ENCODE data around the gene SLC29A3. TPM values are rescaled to one million over a fixed set of nuclear protein-coding genes. Genes with fewer than 3 reads are reported as not detected.

SLC29A3 gene
- polyA plus RNA-seq, 3 donors = 2.6 to 4.1 (median 2.9) TPM

DNA sequence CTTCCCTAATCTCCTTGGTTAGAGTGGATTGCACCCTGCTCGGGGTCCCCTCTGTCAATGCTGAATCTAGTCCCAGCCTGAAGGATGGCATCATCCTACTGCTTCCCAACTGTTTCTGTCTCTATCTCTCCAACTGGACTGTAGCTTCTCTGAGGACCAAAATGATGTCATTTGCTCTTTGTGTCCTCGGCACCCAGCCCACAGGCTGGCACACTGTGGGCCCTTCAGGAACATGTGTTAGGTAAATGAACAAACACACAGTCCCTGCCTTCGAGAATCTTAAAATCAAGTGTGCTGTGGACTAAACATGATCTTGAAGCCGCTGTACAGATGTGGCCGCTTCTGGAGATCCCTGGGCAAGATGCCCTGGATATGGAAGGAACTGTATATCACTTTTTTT lies 72.6 kb downstream of the SLC29A3 start:
- H3K27ac ChIP-seq (ENCODE audit: low read depth, low read length) = no peak overlapping the region
- 77 to 89% (median 79%) methylated on average over 5 of the region's 5 CpGs for WGBS, 3 donors

DNA sequence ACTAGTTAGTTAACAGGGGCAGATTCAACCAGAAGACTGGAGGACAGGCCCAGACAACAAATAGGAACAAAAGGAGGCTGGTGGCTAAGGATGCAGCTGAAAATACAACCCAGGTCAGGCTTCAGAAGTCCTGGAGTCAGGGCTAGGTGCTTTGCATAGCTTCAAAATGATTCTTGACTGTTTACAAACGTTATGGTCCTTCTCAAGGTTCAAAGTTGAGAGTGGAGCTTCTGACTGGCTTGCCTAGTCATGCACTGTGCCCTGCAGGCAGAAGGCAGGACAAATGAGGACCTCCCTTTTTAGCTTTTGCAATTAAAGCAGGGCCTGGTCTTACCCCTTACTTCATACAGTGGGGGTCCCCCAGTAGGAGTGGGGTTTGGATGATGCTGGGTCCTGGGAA lies 73.2 kb downstream of the SLC29A3 start:
- WGBS, 3 donors = 30 to 39% (median 32%) methylated on average over 1 of the region's 1 CpG
- no peak overlapping the region for H3K27ac ChIP-seq (ENCODE audit: low read depth, low read length)

DNA sequence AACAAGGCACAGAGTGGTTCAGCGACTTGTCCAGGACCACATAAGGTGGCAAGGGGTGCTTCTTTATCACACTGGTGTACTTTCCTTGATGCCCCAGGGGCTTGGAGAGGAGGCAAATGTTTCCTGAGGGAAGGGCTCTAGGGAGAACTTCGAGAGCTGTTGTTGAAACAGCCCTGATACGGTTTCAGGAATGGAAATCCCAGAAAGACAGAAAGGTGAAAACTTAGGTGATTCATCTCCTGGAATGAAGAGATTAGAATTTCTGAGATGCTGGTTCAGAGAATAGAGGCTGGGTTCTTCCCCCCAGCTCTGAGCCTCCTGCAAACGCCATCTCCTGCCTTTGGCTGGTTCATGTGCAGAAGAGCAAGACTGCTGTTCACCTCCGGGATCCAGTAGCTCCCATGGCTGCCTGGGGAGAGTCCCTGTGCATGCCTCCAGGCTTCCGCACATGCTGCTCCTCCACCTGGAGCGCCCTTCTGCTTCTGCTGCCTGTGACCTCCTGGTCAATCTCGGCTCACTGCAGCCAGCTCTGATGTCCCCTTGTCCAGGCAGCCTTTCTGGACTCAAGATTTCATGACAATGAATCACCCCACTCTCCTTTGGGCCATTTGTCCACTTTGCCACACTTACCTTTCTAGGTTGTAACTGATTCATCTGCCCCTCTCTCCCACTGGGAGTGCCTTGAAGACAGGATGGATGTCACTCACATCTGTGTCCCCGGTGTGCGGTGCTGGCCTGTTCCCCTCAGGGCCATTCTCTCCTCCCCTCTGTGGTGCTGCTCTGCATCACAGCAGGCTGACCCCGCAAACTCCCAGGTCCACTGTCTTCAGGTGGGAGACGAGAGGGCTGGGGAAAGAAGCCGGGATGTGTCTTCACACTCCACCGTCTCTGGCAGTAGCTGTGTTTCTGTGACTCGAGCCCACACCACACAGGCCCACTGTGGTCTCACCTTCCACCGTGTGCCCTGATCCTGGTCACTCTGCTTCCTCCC lies 74.0 kb downstream of the SLC29A3 start:
- H3K27ac ChIP-seq (ENCODE audit: low read depth, low read length) = no peak overlapping the region
- WGBS, 3 donors = 73 to 89% (median 84%) methylated on average over 16 of the region's 16 CpGs

DNA sequence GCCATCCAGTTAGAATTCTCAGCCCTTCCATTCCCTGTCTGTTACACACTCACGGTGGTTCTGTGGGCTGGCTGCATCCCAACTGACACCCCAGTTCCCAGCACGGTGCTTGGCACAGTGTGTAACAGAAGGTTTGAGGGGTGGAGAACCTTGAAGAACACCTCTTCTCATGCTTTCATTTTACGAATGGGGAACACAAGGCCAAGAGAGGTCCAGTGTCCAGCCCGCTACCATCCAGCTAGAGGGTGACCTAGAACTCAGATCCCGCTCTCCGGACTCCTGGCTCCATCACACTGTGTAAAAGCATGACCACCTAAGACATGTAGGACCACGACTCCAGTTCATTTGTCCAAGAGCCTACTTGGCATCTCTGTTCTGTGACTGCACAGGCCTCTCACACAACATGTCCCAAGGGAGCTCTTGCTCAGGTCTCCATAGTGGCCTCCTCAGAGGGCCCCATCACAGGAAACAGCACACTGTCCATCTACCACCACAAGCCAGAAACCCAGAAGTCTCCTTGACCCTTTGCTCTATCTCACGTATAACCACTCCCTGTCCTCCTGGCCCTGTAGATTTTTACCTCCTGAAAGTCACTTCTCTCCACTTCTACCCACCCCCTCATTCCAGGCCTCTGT lies 74.9 kb downstream of the SLC29A3 start:
- WGBS, 3 donors = 89 to 93% (median 90%) methylated on average over 8 of the region's 8 CpGs
- H3K27ac ChIP-seq (ENCODE audit: low read depth, low read length) = no peak overlapping the region

DNA sequence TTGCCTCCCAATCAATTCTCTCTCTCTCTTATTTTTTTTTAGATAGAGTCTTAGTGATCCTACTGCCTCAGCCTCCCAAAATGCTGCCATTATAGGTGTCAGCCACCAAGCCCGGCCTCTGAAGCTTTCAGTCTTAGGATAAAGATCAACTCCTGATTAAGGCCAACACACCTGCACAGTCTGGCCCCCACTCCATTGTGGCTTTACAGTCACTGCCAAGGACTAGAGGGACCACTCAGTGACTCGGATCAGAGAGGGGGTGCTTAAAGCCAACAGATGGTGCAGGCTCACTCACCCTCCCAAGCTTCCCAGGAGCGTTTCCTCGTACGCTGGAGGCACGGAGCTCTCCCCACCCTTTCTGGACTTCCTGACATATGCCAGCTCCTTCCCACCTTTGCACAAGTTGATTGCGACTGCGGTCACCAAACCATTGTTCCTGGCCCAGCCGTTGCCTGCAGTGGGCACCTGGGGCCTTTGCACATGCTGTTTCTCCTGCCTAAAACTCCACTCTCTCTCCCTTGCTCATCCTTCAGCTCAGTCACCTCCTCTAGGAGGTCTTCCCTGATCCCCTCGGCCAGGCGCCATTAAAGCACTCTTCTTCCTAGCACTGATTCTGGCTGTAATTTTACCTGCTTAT lies 76.0 kb downstream of the SLC29A3 start:
- H3K27ac ChIP-seq (ENCODE audit: low read depth, low read length) = no peak overlapping the region
- 91 to 94% (median 91%) methylated on average over 11 of the region's 11 CpGs for WGBS, 3 donors

DNA sequence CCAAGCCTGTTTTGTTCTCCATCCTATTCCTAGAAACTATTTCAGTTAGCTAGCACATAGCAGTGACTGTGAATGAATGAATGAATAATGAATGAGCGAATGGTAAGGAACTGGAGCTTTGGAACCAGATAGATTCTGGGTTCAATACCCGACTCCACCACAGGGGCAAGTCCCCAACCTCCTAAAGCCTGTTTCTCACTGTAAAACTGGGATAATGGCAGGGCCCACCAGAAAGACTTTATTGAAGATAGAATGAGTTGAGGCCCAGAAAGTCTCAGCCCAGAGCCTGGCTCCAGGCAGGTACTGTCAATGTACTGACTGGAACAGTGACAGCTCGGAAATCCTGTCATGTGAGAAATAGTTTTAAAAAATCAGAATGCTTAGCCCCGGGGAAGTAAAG lies 76.6 kb downstream of the SLC29A3 start:
- 85 to 91% (median 89%) methylated on average over 4 of the region's 4 CpGs for WGBS, 3 donors
- H3K27ac ChIP-seq (ENCODE audit: low read depth, low read length) = no peak overlapping the region

DNA sequence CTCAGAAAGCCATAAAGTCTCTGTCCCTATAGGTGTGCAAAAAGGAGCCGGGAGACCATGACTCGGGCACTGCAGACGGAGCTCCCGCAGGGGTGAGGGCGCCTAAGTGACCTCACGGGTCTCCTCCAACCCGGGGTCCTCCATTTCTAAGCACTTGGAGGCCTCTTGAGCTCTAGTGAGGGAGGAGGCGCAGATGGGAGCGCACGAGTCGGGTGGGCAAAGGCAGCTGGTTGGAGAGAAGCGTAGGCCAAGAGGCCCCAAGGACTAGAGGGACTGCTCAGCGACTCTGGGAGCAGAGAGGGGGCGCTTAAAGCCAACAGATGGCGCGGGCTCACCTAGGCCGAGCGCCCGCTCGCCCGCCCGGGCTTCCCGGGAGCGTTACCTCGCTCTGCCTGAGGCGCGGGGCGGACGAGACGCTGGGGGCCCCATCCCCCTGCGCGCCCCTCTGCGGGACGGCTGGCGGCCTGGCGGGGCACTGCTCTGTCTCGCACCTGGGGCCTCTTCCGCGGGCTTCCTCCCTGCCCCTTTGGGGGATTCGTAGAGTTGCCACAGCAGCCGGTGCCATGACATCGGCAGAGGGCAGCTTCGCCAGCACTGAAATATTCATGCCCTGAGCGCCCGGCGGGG lies 77.1 kb downstream of the SLC29A3 start:
- no peak overlapping the region for H3K27ac ChIP-seq (ENCODE audit: low read depth, low read length)
- WGBS, 3 donors = 16 to 30% (median 19%) methylated on average over 29 to 46 of the region's 46 CpGs

DNA sequence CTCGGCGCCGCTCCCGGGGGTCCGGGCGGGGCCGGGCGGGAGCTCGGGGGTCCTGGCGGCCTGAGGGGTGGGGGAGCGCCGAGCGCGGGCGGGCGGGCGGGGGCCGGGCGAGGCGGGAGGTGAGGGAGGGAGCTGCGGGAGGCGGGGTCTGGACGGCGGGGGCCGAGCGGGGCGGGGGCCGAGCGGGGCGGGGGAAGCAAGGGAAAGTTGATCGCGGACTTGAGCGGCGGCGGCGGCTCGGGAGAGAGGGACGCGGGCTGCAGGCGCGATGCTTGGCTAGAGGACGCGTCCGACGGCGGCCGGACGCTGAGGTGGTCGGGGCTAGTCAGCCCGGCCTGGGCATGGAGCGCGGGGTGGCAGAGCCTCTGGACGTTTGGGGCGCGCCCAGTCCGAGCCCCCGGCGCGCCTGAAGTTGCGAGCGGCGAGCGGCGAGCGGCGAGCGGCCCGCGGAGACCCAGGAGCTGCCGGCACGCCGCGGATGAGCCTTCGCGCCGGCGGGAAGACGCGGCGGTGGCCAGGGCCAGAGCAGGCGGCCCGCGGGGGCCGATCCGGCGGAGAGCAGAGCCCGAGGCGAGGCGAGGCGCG lies 77.7 kb downstream of the SLC29A3 start, which contains the start of gene CDH23:
TSS of gene CDH23 (plus strand) at position 210 of the 585 bp plus-strand sequence. CDS start 42,912 bp downstream, outside the sequence.
- H3K27ac ChIP-seq (ENCODE audit: low read depth, low read length) = no peak within 1 kb of the TSS
- 0 to 1% (median 0%) methylated on average over 44 to 86 of the region's 91 CpGs for WGBS, 3 donors

DNA sequence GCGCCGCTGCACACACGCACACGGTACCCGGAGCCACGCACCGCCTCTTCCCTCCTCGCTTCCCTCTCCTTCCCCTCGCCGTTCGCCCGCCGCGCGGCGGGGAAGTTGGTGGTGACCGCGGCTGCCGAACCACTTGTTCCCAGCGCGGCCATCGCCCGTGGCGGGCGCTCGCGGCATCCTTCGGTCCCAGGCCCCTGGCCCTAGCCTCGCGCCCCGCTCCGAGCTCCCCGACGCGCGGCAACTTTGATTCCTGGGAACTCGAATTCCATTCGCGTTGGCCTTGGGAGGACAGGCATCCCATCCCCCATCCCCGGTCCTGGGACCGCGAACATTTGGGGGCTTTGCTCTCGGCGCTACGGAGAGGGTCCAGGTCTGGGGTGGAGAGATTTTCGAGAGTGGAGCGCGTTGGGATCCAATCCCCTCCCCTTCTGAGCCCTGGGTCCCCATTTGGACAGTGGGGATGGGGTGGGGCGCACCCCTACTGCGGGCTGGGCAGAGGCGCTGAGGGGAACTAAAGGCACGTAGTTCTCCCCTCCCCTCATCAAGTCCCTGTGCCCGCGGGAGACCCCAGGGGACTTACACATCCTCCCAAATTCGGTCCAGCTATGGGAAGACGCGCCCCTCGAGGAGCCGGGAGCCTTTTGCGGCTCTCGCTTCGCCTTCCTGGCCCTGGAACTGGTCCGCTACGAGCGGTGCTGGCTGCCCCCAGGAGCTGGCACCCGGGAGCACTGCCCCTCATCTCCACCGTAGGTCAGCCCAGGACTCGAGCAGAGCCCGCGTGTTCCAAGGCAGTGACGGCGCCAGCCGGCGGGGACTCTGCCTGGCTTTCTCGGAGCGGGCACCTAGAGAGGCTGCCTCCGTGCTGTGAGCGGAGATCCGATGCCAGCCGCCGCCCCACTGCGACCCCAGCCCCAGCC lies 78.5 kb downstream of the SLC29A3 start:
- H3K27ac ChIP-seq (ENCODE audit: low read depth, low read length) = no peak overlapping the region
- WGBS, 3 donors = 1 to 2% (median 1%) methylated on average over 65 to 82 of the region's 82 CpGs

DNA sequence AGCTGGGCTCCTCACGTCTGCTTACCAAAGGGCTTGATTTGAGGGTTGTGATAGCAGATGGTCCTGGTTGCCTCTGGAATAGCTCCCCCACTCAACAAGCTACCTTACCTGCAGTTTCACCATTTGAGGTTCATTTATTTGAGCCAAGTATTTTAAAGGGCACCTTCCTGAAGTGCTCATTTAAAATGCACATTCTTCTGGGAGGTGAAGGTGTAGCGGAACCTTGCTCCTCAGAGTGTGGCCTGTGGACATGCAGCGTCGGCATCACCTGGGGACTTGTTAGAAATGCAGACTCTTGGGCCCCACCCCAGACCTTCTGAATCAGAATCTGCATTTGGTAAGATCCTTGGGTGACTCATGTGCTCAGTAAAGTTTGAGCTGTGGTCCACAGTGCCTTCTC lies 79.9 kb downstream of the SLC29A3 start:
- 72 to 87% (median 80%) methylated on average over 4 of the region's 4 CpGs for WGBS, 3 donors
- no peak overlapping the region for H3K27ac ChIP-seq (ENCODE audit: low read depth, low read length)

DNA sequence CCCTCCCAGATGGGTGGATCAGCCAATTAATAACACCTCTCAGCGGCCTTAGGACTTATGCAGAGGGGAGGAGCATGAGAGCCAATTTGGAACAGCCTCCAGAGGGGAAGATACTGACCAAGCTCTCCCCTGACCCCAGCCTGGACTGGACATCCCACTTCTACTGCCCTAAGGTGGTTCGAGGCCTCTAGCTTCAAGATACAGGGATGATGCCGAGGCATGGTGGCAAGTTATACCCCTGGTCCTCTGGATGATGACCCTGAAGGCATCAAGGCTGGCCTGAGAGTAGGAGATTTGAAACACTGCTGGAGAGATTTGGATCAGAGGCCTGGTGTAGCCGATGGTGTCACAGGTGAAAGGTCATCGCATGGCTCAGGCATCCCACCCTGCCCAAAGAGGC lies 80.9 kb downstream of the SLC29A3 start:
- no peak overlapping the region for H3K27ac ChIP-seq (ENCODE audit: low read depth, low read length)
- WGBS, 3 donors = 79 to 89% (median 84%) methylated on average over 5 of the region's 5 CpGs

DNA sequence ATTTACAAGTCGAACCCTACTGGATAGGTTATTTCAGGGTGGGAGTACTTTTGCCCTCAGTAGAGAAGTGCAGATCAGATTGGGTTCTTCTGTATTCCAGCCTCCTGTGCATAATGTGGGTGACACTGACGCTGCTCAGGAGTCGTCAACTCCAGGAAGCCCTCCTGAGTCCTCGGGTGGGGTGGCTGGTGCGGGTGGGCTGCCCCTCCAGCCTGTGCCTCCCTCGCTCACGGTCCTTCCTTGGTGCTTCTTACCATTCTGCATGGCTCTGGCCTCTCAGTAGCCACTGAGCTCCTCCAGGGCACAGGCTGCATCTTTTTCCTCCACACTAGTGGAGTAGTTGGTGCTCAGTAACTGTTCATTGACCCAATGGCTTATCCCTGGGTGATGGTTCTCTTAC lies 82.0 kb downstream of the SLC29A3 start:
- no peak overlapping the region for H3K27ac ChIP-seq (ENCODE audit: low read depth, low read length)
- WGBS, 3 donors = 88 to 95% (median 93%) methylated on average over 7 of the region's 7 CpGs

DNA sequence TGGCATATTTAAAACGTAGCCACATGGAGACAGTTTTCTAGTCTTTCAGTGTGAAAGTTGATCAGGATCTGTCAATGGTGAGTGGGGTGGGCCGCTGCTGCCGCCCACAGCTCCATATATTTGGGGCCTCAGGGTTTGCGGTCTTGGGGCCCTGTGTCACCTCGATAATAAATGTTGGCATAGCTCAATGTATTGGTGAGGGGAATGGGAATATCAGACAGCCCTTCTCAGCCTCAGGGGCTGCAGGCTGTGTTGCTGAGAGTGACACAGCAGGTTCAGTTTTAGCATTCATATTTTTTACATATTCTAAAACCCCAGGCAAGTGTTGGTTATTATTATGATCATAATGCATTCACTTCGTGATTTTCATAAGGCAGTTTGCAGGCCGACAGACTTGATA lies 82.9 kb downstream of the SLC29A3 start:
- WGBS, 3 donors = 92 to 97% (median 97%) methylated on average over 7 of the region's 7 CpGs
- no peak overlapping the region for H3K27ac ChIP-seq (ENCODE audit: low read depth, low read length)

DNA sequence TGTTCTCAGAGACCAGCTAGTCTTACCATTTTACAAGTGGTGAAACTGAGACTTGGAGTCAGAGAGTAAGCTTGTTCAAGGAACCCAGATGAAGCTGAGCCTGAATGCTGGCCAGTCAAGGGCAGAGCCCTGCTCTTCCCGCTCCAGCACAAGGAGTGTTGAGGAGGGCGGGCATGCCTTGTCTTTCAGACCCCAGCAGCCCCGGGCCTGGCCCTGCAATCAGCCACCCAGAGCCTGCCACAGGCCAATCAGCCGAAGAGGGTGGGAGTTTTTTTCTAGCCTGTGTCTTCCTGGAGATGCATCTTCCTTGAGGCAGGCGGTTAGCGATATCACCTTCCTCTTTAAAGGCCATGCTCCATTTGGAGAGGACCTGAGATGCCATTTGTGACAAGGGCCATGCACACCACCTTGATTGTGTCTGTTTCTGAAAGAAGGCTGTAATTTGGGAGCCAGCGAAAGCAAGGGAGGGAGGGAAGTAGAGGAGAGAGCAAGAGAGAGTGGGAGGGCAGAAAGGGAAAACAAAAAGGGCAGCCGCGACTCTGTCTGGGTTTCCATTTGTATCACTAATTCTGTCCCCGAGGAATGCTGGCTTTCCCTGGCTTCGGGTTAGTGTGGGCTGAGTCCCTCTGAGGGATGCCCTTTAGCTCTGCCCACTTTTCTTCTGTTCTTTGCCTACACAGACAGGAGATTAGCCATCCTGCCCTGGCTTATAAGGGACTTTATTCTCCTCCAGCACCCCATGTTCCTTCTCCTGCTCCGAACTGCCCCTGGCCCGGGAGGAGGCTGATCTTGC lies 85.6 kb downstream of the SLC29A3 start:
- 74 to 80% (median 77%) methylated on average over 13 of the region's 13 CpGs for WGBS, 3 donors
- no peak overlapping the region for H3K27ac ChIP-seq (ENCODE audit: low read depth, low read length)

DNA sequence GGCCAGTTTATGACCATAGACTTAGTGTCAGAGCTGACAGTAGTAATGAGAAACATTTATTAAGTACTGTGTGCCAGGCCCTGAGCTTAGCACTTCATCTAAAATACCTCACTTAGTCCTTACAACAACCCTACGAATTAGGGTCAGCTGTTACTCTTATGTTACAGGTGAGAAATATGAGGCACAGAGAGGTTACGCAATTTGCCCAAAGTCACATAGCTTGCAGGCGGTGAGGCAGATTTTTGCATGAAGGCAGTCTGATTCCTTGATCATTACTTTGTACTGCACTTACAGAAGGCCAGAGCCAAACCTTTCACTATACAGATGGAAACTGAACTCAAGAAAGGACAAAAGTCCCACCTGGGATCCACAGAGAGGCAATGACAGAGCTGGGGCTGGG lies 87.8 kb downstream of the SLC29A3 start:
- WGBS, 3 donors = 89 to 91% (median 91%) methylated on average over 3 of the region's 3 CpGs
- H3K27ac ChIP-seq (ENCODE audit: low read depth, low read length) = no peak overlapping the region

DNA sequence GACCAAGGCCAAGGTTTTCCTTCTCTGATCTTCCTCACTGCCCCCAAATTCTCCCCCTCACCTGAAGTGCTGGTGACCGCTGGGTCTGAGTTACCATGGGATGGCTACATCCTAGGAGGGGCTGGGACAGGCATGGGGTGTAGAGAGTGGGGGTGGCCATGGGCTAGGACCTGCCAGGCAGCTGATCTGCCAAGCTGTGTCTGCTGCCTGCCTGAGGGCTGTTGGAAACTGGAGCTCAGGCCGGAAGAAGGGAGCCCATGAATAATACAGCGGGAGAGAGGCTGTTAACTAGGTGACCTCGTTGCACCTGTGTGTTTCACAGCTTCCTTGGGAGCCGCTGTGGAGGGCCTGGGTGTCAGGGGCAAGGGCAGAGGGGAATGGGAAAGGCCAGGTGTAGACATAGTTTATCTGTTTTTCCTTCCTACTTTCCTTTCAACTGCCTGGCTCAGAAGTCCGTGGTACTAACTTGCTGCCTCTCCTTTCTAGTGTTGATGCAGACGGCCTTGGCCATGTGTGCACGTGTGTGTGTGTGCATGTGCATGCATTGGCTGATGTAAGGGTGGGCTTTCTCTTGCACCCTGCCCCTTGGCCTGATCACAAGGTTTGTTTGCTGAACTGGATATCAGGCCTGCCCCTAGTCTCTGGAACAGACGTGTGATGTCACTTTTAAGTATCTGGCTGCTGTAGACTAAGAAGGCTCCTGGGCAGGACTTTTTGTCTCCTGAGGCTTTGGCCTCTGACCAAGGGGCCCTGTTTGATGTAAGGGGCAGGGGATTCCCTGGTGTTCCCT lies 89.6 kb downstream of the SLC29A3 start:
- 51 to 88% (median 83%) methylated on average over 9 of the region's 9 CpGs for WGBS, 3 donors

More for the DNA sequence above, 89.6 kb downstream of the SLC29A3 start:
- no peak overlapping the region for H3K27ac ChIP-seq (ENCODE audit: low read depth, low read length)

All from adipose tissue (tissue), 3 donors.